HCT116 (cell line): ENCODE measurements around the gene OR6B3. TPM values are rescaled to one million over a fixed set of nuclear protein-coding genes. Genes with fewer than 3 reads are reported as not detected.
"Not testable (repeated sequence)": the region's sequence is repeated elsewhere in the genome, so short reads cannot be mapped to it uniquely, and the experiment has no call there.

Source experiments
- ATAC-seq: fragments of 200-7000 bp; cut with Tn5 transposase; 2 replicates; pipeline ENCODE4 v1.9.1; 2020; ENCODE audit warnings: mild to moderate bottlenecking, moderate library complexity
- BruUV-seq: library from RNA; stranded (reverse); fragments of 400-500 nt; replicated peaks from 2 replicates; lab custom pipeline; 2021; lab: Mats Ljungman, UMichigan
- CTCF ChIA-PET: fragments of 300-600 bp; sonication (Branson Sonifier 250); formaldehyde crosslinking; loops from one replicate; lab custom pipeline; 2021; ENCODE audit warnings: antibody characterized with exemption; lab: Charles Lee
- POLR2A ChIA-PET: fragments of 300-600, 350-600 bp; sonication (Branson Sonifier 250); formaldehyde crosslinking; loops from one replicate; lab custom pipeline; 2021; ENCODE audit warnings: antibody characterized with exemption; lab: Charles Lee
- RAD21 ChIA-PET, 2 experiments: fragments of 300-600 bp; sonication (Branson Sonifier 250); formaldehyde crosslinking; loops; one replicate each; lab custom pipeline; 2023; ENCODE audit warnings: low total read pairs in 2 of 2; ENCODE audit not compliant: uncharacterized antibody in 2 of 2, unreplicated experiment in 2 of 2, low non-redundant PET in 1 of 2; lab: Charles Lee
- DNase-seq: peaks from one replicate; pipeline ENCODE4 v3.0.0-alpha.2; 2010; ENCODE audit warnings: low read depth, low spot score
- H2AFZ ChIP-seq: fragments of 200-600 bp; shearing (Covaris generic), sonication (generic); 2 replicates; pipeline ENCODE4 v1.6.1; 2017; ENCODE audit warnings: low read depth, mixed run types, mixed read lengths, antibody characterized with exemption, low read length; ENCODE audit not compliant: poor library complexity, severe bottlenecking
- H3K27ac ChIP-seq: 2 replicates; pipeline ENCODE4 v1.5.1; 2012; ENCODE audit warnings: low read depth, low read length
- H3K27me3 ChIP-seq: fragments of 200-600 bp; sonication (generic); 2 replicates; pipeline ENCODE4 v1.6.1; 2016; ENCODE audit warnings: mixed run types, low read length, mixed read lengths; ENCODE audit not compliant: insufficient read depth
- H3K36me3 ChIP-seq, 2 experiments: fragments of 200-500 bp in 1 of 2; fragments of 200-600 bp in 1 of 2; sonication (Bioruptor generic) in 1 of 2; sonication (generic) in 1 of 2; 2 replicates each; pipeline versions ENCODE4 v1.5.1 to v1.6.1; 2014 to 2016; ENCODE audit warnings: low read length in 2 of 2, inconsistent platforms in 1 of 2, mixed read lengths in 1 of 2, mixed run types in 1 of 2; ENCODE audit not compliant: insufficient read depth in 2 of 2, control insufficient read depth in 1 of 2
- H3K4me1 ChIP-seq, 2 experiments: fragments of 200-600 bp in 1 of 2; sonication (generic) in 1 of 2; 2 replicates each; pipeline versions ENCODE4 v1.5.1 to v1.6.1; 2012 to 2017; ENCODE audit warnings: low read length in 2 of 2, inconsistent platforms in 1 of 2, mild to moderate bottlenecking in 1 of 2, mixed read lengths in 1 of 2, mixed run types in 1 of 2, moderate library complexity in 1 of 2; ENCODE audit not compliant: insufficient read depth in 2 of 2, control insufficient read depth in 1 of 2
- H3K4me2 ChIP-seq: fragments of 200-600 bp; sonication (generic); 2 replicates; pipeline ENCODE4 v1.6.1; 2017; ENCODE audit warnings: mixed run types, low read length, mixed read lengths
- H3K4me3 ChIP-seq, 2 experiments: fragments of 200-600 bp in 1 of 2; sonication (generic) in 1 of 2; replicated peaks in 1 of 2; 2 replicates each; pipeline ENCODE4 v1.5.1; 2011 to 2016; ENCODE audit warnings: low read length in 2 of 2, control low read depth in 1 of 2, low read depth in 1 of 2, mild to moderate bottlenecking in 1 of 2, mixed read lengths in 1 of 2, mixed run types in 1 of 2
- H3K79me2 ChIP-seq: fragments of 200-600 bp; sonication (generic); 2 replicates; pipeline ENCODE4 v1.6.1; 2017; ENCODE audit warnings: mild to moderate bottlenecking, mixed run types, low read length, moderate library complexity, mixed read lengths; ENCODE audit not compliant: insufficient read depth
- H3K9ac ChIP-seq: fragments of 200-600 bp; sonication (generic); 2 replicates; pipeline ENCODE4 v1.6.1; 2016; ENCODE audit warnings: low read length, mixed read lengths
- H3K9me2 ChIP-seq: fragments of 200-600 bp; sonication (generic), shearing (Covaris generic); 2 replicates; pipeline ENCODE4 v1.6.1; 2017; ENCODE audit warnings: mixed run types, mild to moderate bottlenecking, moderate library complexity; ENCODE audit not compliant: insufficient read depth
- H3K9me3 ChIP-seq, 2 experiments: fragments of 200-500 bp in 1 of 2; fragments of 200-600 bp in 1 of 2; sonication (Bioruptor generic) in 1 of 2; sonication (generic) in 1 of 2; 2 replicates each; pipeline ENCODE4 v1.6.1; 2014 to 2017; ENCODE audit warnings: low read length in 2 of 2, mixed read lengths in 2 of 2, inconsistent platforms in 1 of 2, low read depth in 1 of 2, mild to moderate bottlenecking in 1 of 2, mixed run types in 1 of 2, moderate library complexity in 1 of 2; ENCODE audit not compliant: control insufficient read depth in 1 of 2, insufficient read depth in 1 of 2
- H4K20me1 ChIP-seq: fragments of 200-600 bp; sonication (generic), shearing (Covaris generic); 2 replicates; pipeline ENCODE4 v1.6.1; 2017; ENCODE audit warnings: mixed run types, mild to moderate bottlenecking, moderate library complexity; ENCODE audit not compliant: insufficient read depth
- EGR1 ChIP-seq: IDR thresholded peaks from 2 replicates; pipeline ENCODE4 v1.6.1; 2012; ENCODE audit warnings: low read depth
- ELF1 ChIP-seq: IDR thresholded peaks from 2 replicates; pipeline ENCODE4 v1.6.1; 2012; ENCODE audit warnings: low read depth, borderline replicate concordance
- EZH2 ChIP-seq: fragments of 200-600 bp; sonication (generic); IDR thresholded peaks from 2 replicates; pipeline ENCODE4 v1.6.1; 2017; ENCODE audit warnings: antibody characterized with exemption, mixed run types
- POLR2A ChIP-seq: IDR thresholded peaks from 2 replicates; pipeline ENCODE4 v1.7.0; 2011; ENCODE audit warnings: borderline replicate concordance; ENCODE audit not compliant: insufficient read depth, insufficient read length; ENCODE audit errors: extremely low read depth
- SIN3A ChIP-seq: IDR thresholded peaks from 2 replicates; pipeline ENCODE4 v1.6.1; 2012; ENCODE audit warnings: low read depth
- ZFX ChIP-seq: fragments of 450-650 bp; IDR thresholded peaks from 2 replicates; pipeline ENCODE4 v1.6.1; 2017
- intact Hi-C: fragments of 100-400 bp; cut with micrococcal nuclease; formaldehyde crosslinking; loops from 2 replicates; pipeline ENCODE4 v1.10.0; 2022
- total RNA-seq: library from RNA; stranded (reverse); gene quantifications from one replicate; pipeline ENCODE4 v1.2.1, GENCODE V29; 2021; ENCODE audit not compliant: unreplicated experiment

Gene OR6B3
- total RNA-seq, 1 experiment from 2014 or later, result not detected

GRCh38 chr2:240045098-240045497 lies 8.2 kb downstream of the OR6B3 start:
- intact Hi-C loops, result no loop called here
- RAD21 ChIA-PET, result no interaction called here
- no peaks in the 10 kb centered on the region for H3K9me3 ChIP-seq
- H3K4me2 ChIP-seq, result no peak overlapping the region
- H3K27me3 ChIP-seq, result peaks cover 48% of the 10 kb centered on the region
- CTCF ChIA-PET, result no interaction called here
- H3K9me2 ChIP-seq, result no peaks in the 10 kb centered on the region
- H3K4me3 ChIP-seq, result no peak overlapping the region
- H3K4me1 ChIP-seq, result no peaks in the 10 kb centered on the region
- no TSS peak for BruUV-seq
- H3K27ac ChIP-seq, result no peak overlapping the region
- no peak overlapping the region for H2AFZ ChIP-seq
- H3K36me3 ChIP-seq, result no peaks in the 10 kb centered on the region
- no peak overlapping the region for H3K9ac ChIP-seq
- no peak for ATAC-seq
- TF ChIP-seq POLR2A (no peak), EZH2 (no peak), EGR1 (no peak), ELF1 (no peak), ZFX (no peak), SIN3A (no peak)
- no peaks in the 10 kb centered on the region for H4K20me1 ChIP-seq
- H3K79me2 ChIP-seq, result no peaks in the 10 kb centered on the region
- POLR2A ChIA-PET, result no interaction called here
- DNase-seq, result no peak

GRCh38 chr2:240044096-240044495 lies 9.2 kb downstream of the OR6B3 start:
- H3K27me3 ChIP-seq, result peaks cover 48% of the 10 kb centered on the region
- intact Hi-C loops, DNase-seq, H3K36me3 ChIP-seq, CTCF ChIA-PET, H2AFZ ChIP-seq, H3K79me2 ChIP-seq, H3K4me3 ChIP-seq, POLR2A ChIA-PET, H4K20me1 ChIP-seq, H3K9me2 ChIP-seq, ATAC-seq, RAD21 ChIA-PET, H3K4me2 ChIP-seq, H3K27ac ChIP-seq, H3K9me3 ChIP-seq, BruUV-seq, H3K4me1 ChIP-seq, H3K9ac ChIP-seq: not testable (repeated sequence)
